Choroid plexus epithelial cell (primary cell): ENCODE measurements around the gene ZCCHC8.

ENCODE experiments used
- DNase-seq: peaks from one replicate; pipeline ENCODE4 v3.0.0-alpha.2; 2010; ENCODE audit warnings: low read depth
- H3K4me3 ChIP-seq: 2 replicates; pipeline ENCODE4 v1.5.1; 2011; ENCODE audit warnings: low read depth, mild to moderate bottlenecking, control low read depth, low read length, moderate library complexity
- CTCF ChIP-seq: conservative IDR thresholded peaks from 2 replicates; pipeline ENCODE4 v1.5.1; 2011; ENCODE audit warnings: low read depth, mild to moderate bottlenecking, control low read depth, inconsistent platforms, low read length, moderate library complexity

Gene ZCCHC8

GRCh38 chr12:122528992-122529391, 28.3 kb upstream of the ZCCHC8 start:
- no peak overlapping the region for H3K4me3 ChIP-seq
- DNase-seq = no peak
- TF ChIP-seq CTCF = no peak

GRCh38 chr12:122528582-122528981, 27.9 kb upstream of the ZCCHC8 start:
- H3K4me3 ChIP-seq = no peak overlapping the region
- TF ChIP-seq CTCF = no peak
- no peak for DNase-seq

GRCh38 chr12:122527478-122527944, 26.8 kb upstream of the ZCCHC8 start:
- DNase-seq = no peak
- H3K4me3 ChIP-seq = peak overlapping the region; percentile 81
- no peak for TF ChIP-seq CTCF

- peak within 1 kb of the TSS; percentile 88 for H3K4me3 ChIP-seq
- peak; percentile 100 for DNase-seq
- peak; percentile 10 for TF ChIP-seq CTCF
Observed at GRCh38 chr12:122526683-122527477, 26.1 kb upstream of the ZCCHC8 start, which contains the start of the genes KNTC1 and RSRC2. KNTC1 (plus strand) TSS chr12:122527249; CDS start chr12:122530064, 2,815 bp downstream. RSRC2 (minus strand) TSS chr12:122526936; CDS start chr12:122526853, 83 bp downstream.

GRCh38 chr12:122523846-122524718, 23.4 kb upstream of the ZCCHC8 start:
- TF ChIP-seq CTCF = no peak

GRCh38 chr12:122523280-122523679, 22.5 kb upstream of the ZCCHC8 start:
- no peak for TF ChIP-seq CTCF
- DNase-seq = peak; percentile 73
- peak overlapping the region; percentile 54 for H3K4me3 ChIP-seq

More at GRCh38 chr12:122523846-122524718, 23.4 kb upstream of the ZCCHC8 start:
- peak; percentile 25 for DNase-seq
- H3K4me3 ChIP-seq = peak overlapping the region; percentile 54
